Neural progenitor cell (in vitro differentiated cells): ENCODE results near the gene REELD1.

Source experiments
- EZH2phosphoT487 ChIP-seq: fragments of 200-600 bp; sonication (generic); IDR thresholded peaks from 2 replicates; pipeline ENCODE4 v1.6.1; 2017; ENCODE audit warnings: antibody characterized with exemption
- TF ChIP-seq, protein P1 (sequence below): fragments of 200-600 bp; sonication (generic); IDR thresholded peaks from 2 replicates; pipeline ENCODE4 v1.5.1; 2017; ENCODE audit warnings: antibody characterized with exemption, mild to moderate bottlenecking

DNA sequence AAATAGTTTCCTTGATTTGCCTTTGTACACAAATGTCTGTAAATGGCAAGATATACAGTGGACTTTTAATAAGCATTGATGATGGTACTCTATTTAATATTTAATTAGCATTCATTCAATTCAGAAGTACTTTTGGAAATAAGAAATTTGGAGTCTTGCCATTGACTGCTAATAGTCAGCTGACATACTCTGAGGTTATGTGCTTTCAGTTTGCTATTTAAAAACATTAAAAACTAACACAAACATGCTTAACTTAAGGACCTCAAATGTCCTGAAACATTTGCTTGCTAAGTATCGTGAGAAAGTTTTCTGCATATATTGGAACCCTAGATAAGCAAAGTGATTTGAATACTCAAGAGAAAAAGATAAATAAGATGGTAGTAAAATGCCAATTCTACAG is 64.6 kb downstream of the REELD1 start:
- TF ChIP-seq, protein P1, sequence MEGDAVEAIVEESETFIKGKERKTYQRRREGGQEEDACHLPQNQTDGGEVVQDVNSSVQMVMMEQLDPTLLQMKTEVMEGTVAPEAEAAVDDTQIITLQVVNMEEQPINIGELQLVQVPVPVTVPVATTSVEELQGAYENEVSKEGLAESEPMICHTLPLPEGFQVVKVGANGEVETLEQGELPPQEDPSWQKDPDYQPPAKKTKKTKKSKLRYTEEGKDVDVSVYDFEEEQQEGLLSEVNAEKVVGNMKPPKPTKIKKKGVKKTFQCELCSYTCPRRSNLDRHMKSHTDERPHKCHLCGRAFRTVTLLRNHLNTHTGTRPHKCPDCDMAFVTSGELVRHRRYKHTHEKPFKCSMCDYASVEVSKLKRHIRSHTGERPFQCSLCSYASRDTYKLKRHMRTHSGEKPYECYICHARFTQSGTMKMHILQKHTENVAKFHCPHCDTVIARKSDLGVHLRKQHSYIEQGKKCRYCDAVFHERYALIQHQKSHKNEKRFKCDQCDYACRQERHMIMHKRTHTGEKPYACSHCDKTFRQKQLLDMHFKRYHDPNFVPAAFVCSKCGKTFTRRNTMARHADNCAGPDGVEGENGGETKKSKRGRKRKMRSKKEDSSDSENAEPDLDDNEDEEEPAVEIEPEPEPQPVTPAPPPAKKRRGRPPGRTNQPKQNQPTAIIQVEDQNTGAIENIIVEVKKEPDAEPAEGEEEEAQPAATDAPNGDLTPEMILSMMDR: no peak
- no peak for TF ChIP-seq EZH2phosphoT487
